T47D (cell line): ENCODE data around the gene LGALS7B.
"Not testable (repeated sequence)": the region's sequence is repeated elsewhere in the genome, so short reads cannot be mapped to it uniquely, and the experiment has no call there.

Experiments
- DNase-seq, 2 experiments: peaks; one replicate each; pipeline versions ENCODE4 v3.0.0 to v3.0.0-alpha.2; 2011 to 2012; ENCODE audit warnings: low read depth in 1 of 2, low spot score in 1 of 2
- JUND ChIP-seq: IDR thresholded peaks from 2 replicates; pipeline ENCODE4 v1.6.1; 2012; ENCODE audit warnings: low read depth
- in situ Hi-C: cut with HindIII; loops from 2 replicates; pipeline ENCODE4 v1.10.0; 2016; ENCODE audit warnings: low sequenced_read_pairs, low pct_unique_long_range_greater_than_20kb

LGALS7B gene

DNA sequence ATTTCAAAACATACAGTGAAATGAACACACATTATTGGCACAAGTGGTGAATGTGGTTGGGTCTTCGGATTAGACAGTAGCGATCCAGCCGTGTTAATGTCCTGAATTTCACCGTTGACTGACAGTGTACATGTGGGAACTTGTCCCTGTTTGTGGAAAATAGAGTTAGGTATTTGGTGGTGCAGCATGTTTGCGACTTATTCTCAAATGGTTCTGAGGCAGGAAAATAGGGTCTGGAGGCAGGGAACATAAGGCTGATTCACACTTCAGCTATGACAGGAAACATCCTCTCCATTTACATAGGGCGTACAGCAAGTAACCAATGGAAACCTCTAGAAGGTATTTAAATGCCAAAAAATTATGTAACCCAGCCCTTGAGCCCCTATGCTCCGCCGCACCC, 4.2 kb downstream of the LGALS7B start:
- no peak for TF ChIP-seq JUND
- no peak for DNase-seq
- in situ Hi-C loops = no loop called here

DNA sequence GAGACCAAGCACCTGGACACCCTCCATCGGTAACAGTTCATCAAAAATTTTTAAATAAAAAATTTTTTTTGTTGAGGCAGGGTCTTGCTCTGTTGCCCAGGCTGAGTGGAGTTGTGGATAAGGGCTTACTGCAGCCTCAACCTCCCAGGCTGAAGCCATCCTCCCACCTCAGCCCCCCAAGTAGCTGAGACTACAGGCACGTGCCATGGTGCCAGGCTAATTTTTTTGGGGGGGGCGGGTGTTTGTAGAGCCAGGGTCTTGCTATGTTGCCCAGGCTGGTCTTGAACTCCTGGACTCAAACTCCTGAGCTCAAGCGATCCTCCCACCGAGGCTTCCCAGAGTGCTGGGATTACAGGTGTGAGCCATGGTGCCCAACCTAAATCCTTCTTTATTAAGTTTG, 4.7 kb downstream of the LGALS7B start:
- DNase-seq = no peak
- in situ Hi-C loops = no loop called here
- TF ChIP-seq JUND = no peak

DNA sequence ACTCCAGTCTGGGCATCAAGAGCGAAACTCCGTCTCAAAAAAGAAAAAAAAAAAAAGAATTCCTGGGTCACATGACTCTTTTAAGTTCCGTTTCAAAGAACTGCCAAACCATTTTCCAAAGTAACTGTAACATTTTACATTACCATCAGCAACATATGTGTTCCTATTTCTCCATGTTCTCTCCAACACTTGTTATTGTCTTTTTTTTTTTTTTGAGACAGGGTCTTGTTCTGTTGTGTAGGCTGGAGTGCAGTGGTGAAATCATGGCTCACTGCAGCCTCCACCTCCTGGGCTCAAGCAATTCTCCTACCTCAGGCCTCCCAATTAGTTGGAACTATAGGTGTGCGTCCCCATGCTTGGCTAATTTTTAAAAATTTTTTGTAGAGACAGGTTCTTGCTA, 6.5 kb downstream of the LGALS7B start:
- in situ Hi-C loops = no loop called here
- no peak for TF ChIP-seq JUND
- DNase-seq = no peak

GRCh38 chr19:38796154-38796553, 7.2 kb downstream of the LGALS7B start:
- DNase-seq = no peak
- no peak for TF ChIP-seq JUND
- in situ Hi-C loops = no loop called here

DNA sequence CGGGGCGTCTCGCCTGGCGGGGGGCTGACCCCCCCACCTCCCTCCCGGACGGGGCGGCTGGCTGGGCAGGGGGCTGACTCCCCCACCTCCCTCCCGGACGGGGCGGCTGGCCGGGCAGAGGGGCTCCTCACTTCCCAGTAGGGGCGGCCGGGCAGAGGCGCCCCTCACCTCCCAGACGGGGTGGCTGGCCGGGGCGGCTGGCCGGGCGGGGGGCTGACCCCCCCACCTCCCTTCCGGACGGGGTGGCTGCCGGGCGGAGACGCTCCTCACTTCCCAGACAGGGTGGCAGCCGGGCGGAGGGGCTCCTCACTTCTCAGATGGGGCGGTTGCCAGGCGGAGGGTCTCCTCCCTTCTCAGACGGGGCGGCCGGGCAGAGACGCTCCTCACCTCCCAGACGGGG, 8.8 kb downstream of the LGALS7B start:
- in situ Hi-C loops, DNase-seq: not testable (repeated sequence)

GRCh38 chr19:38799104-38799503, 10.1 kb downstream of the LGALS7B start:
- no peak for DNase-seq
- in situ Hi-C loops = no loop called here
- TF ChIP-seq JUND = no peak

- in situ Hi-C loops = no loop called here
- TF ChIP-seq JUND = no peak
- DNase-seq = no peak
Observed at GRCh38 chr19:38800577-38801347, 11.8 kb downstream of the LGALS7B start.

GRCh38 chr19:38801359-38802095, 12.5 kb downstream of the LGALS7B start:
- no peak for DNase-seq
- in situ Hi-C loops = no loop called here
- no peak for TF ChIP-seq JUND

GRCh38 chr19:38803543-38803942, 14.5 kb downstream of the LGALS7B start:
- no peak for DNase-seq
- in situ Hi-C loops = no loop called here
- TF ChIP-seq JUND = no peak

DNA sequence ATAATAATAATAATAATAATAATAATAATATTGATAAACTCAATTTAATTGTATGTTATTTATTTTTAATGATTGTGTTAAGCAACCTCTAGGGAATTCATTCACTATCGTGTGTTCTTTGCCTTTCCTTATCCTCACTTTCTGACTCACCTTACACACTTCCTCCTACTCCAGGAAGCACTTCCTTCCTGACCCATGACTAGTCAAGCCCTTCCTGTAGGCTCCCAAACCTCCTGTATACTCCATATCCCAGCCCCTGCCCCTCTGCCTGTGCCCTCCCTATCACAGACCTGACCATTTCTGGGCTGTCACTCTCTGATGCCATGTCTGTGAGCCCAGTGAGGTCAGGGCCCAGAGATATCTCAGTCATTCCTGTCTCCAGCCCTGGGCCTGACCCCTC, 16.2 kb downstream of the LGALS7B start:
- in situ Hi-C loops = no loop called here
- TF ChIP-seq JUND = no peak
- no peak for DNase-seq

DNA sequence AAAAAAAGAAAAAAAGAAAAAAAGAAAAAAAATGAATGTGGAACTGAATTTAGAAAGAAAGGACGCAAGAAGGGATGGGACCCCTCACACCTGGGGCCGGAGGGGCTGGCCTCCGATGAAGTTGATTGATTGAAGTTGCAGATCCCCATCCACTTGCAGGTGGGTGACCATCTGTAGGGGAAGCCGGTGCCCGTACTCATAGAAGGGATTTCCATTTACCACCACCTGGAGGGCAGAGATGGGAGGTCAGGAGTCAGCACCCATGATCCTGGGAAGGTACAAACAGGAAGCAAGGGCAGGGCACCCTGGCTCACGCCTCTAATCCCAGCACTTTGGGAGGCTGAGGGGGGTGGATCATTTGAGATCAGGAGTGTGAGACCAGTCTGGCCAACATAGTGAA, 17.4 kb downstream of the LGALS7B start:
- TF ChIP-seq JUND = no peak
- no peak for DNase-seq
- in situ Hi-C loops = no loop called here

- in situ Hi-C loops, DNase-seq: not testable (repeated sequence)
Observed at GRCh38 chr19:38807374-38808098, 18.5 kb downstream of the LGALS7B start.

GRCh38 chr19:38808741-38809140, 19.7 kb downstream of the LGALS7B start:
- no peak for TF ChIP-seq JUND
- DNase-seq = no peak
- in situ Hi-C loops = no loop called here
